ENCODE measurements around the gene HUWE1.

DNA sequence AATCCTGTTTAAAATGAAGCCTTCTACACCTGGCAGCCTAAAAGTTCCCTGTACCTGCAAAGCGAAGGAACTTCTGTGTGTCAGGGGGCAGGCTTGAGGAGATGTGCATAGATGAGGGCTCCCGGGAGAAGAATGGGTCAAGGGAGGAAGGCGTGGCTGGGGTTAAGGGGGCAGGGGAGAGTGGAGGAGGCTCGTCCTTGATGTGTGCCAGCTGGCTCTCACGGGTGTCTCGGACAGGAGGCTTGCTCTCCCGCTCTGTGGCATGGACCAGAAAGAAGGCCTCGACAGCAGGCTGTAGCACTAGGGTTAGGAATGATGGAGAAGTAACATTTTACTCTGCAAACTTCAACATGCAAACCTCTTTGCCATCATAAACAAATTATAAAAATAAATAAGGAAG is 147.7 kb downstream of the HUWE1 start:
- TF ChIP-seq EZH2 (IDR thresholded peaks at IDR 0.05; ENCODE audit: low read length, missing control alignments): no peak
- TF ChIP-seq, protein P1, sequence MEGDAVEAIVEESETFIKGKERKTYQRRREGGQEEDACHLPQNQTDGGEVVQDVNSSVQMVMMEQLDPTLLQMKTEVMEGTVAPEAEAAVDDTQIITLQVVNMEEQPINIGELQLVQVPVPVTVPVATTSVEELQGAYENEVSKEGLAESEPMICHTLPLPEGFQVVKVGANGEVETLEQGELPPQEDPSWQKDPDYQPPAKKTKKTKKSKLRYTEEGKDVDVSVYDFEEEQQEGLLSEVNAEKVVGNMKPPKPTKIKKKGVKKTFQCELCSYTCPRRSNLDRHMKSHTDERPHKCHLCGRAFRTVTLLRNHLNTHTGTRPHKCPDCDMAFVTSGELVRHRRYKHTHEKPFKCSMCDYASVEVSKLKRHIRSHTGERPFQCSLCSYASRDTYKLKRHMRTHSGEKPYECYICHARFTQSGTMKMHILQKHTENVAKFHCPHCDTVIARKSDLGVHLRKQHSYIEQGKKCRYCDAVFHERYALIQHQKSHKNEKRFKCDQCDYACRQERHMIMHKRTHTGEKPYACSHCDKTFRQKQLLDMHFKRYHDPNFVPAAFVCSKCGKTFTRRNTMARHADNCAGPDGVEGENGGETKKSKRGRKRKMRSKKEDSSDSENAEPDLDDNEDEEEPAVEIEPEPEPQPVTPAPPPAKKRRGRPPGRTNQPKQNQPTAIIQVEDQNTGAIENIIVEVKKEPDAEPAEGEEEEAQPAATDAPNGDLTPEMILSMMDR (conservative IDR thresholded peaks at IDR 0.05 in 1 of 2, IDR thresholded peaks at IDR 0.05 in 1 of 2; ENCODE audit: low read depth in 1 of 2, low read length in 2 of 2): no peak

Measured in fibroblast of lung (primary cell).